Esophagus muscularis mucosa (tissue), 3 donors: Measurements from ENCODE around the gene NAXE.

ENCODE experiments used
- POLR2A ChIP-seq: fragments of 450-650 bp; IDR thresholded peaks from one replicate; pipeline ENCODE4 v1.6.1; 2017; ENCODE audit warnings: antibody characterized with exemption, moderate library complexity, mild to moderate bottlenecking, low read depth
- TF ChIP-seq, protein P1 (sequence below), 3 experiments: fragments of 200-600 bp in 2 of 3; fragments of 450-650 bp in 1 of 3; sonication (generic) in 2 of 3; IDR thresholded peaks; one replicate each; pipeline ENCODE4 v1.5.1; 2017 to 2019; ENCODE audit warnings: antibody characterized with exemption in 3 of 3, mild to moderate bottlenecking in 2 of 3, moderate library complexity in 1 of 3

DNA sequence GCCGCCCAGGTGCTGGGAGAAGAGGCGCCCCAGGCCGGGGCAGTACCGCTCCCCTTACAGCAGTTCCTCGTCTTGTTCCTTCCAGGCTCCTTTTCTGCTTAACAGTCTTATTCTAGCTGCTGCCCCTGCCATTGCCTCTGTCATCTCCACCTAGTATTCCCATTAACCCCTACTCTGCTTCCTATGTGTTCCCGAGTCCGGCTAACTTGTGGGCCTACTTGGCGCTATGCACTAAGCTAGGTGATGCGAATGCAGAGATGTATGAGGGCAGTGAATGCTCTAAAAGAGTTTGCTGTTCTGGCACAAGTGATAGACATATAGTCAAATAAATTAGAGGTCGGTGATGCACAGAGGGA is 18.9 kb upstream of the NAXE start:
- TF ChIP-seq, protein P1, sequence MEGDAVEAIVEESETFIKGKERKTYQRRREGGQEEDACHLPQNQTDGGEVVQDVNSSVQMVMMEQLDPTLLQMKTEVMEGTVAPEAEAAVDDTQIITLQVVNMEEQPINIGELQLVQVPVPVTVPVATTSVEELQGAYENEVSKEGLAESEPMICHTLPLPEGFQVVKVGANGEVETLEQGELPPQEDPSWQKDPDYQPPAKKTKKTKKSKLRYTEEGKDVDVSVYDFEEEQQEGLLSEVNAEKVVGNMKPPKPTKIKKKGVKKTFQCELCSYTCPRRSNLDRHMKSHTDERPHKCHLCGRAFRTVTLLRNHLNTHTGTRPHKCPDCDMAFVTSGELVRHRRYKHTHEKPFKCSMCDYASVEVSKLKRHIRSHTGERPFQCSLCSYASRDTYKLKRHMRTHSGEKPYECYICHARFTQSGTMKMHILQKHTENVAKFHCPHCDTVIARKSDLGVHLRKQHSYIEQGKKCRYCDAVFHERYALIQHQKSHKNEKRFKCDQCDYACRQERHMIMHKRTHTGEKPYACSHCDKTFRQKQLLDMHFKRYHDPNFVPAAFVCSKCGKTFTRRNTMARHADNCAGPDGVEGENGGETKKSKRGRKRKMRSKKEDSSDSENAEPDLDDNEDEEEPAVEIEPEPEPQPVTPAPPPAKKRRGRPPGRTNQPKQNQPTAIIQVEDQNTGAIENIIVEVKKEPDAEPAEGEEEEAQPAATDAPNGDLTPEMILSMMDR (IDR thresholded peaks at IDR 0.05), result no peak
- no peak for TF ChIP-seq POLR2A
